K562 (cell line): ENCODE measurements around the gene BPIFB6. TPM values are rescaled to one million over a fixed set of nuclear protein-coding genes. Genes with fewer than 3 reads are reported as not detected.

Source experiments
- ATAC-seq: fragments of 200-7000 bp; cut with Tn5 transposase; 3 replicates; pipeline ENCODE4 v1.9.1; 2020; ENCODE audit warnings: moderate library complexity
- BruUV-seq: library from RNA; stranded (reverse); fragments of 400-500 nt; replicated peaks from 2 replicates; lab custom pipeline; 2021; lab: Mats Ljungman, UMichigan
- CTCF ChIA-PET: fragments of 300-600 bp; formaldehyde crosslinking; extraction: SDS; loops from one replicate; lab custom pipeline; 2021; ENCODE audit warnings: low intra/inter-chr PET ratio; lab: Yijun Ruan, JAX
- POLR2A ChIA-PET: fragments of 300-600, 350-650 bp; sonication (Branson Sonifier 250); formaldehyde crosslinking; extraction: SDS; loops from one replicate; lab custom pipeline; 2021; ENCODE audit warnings: antibody characterized with exemption, inconsistent platforms; lab: Yijun Ruan, JAX
- DNase-seq, 4 experiments: peaks; one replicate each; pipeline versions ENCODE4 v3.0.0 to v3.0.0-alpha.2; 2011 to 2018; ENCODE audit warnings: low spot score in 3 of 4, mixed read lengths in 3 of 4; ENCODE audit errors: extremely low read depth in 1 of 4
- FAIRE-seq: peaks from 2 replicates; lab custom pipeline; 2011; peaks lifted over from hg19 to GRCh38; lab: Jason Lieb, UNC
- H2AFZ ChIP-seq: 2 replicates; pipeline ENCODE4 v1.6.0; 2011; ENCODE audit warnings: low read depth, low read length, control low read depth, inconsistent platforms
- H3K27ac ChIP-seq: fragments of 200-600 bp; 3 replicates; pipeline ENCODE4 v1.8.0; 2011; ENCODE audit warnings: low read depth, mild to moderate bottlenecking, control low read depth, inconsistent platforms, low read length, moderate library complexity, mixed read lengths; ENCODE audit errors: extremely low read depth
- H3K27me3 ChIP-seq, 2 experiments: fragments of 300-600 bp in 1 of 2; 2 replicates in 1 of 2; 3 replicates in 1 of 2; pipeline versions ENCODE4 v1.6.0 to v1.8.0; 2011; ENCODE audit warnings: inconsistent platforms in 2 of 2, low read length in 2 of 2, mild to moderate bottlenecking in 1 of 2, mixed read lengths in 1 of 2, moderate library complexity in 1 of 2; ENCODE audit not compliant: control insufficient read depth in 2 of 2, insufficient read depth in 2 of 2
- H3K36me3 ChIP-seq: fragments of 300-600 bp; 3 replicates; pipeline ENCODE4 v1.8.0; 2011; ENCODE audit warnings: mild to moderate bottlenecking, low read length, inconsistent platforms; ENCODE audit not compliant: control insufficient read depth, insufficient read depth
- H3K4me1 ChIP-seq, 2 experiments: fragments of 200-600 bp in 1 of 2; replicated peaks in 1 of 2; 2 replicates in 1 of 2; 3 replicates in 1 of 2; pipeline versions ENCODE4 v1.5.1 to v1.8.0; 2011; ENCODE audit warnings: inconsistent platforms in 2 of 2, low read length in 2 of 2, mild to moderate bottlenecking in 1 of 2, mixed read lengths in 1 of 2, moderate library complexity in 1 of 2; ENCODE audit not compliant: control insufficient read depth in 2 of 2, insufficient read depth in 2 of 2
- H3K4me2 ChIP-seq: 2 replicates; pipeline ENCODE4 v1.6.1; 2011; ENCODE audit warnings: low read length, control low read depth, inconsistent platforms, mixed read lengths; ENCODE audit not compliant: insufficient read depth
- H3K4me3 ChIP-seq: fragments of 200-600 bp; sonication (generic), shearing (Covaris generic); 2 replicates; pipeline ENCODE4 v1.5.1; 2016; ENCODE audit warnings: control low read depth, inconsistent platforms
- H3K79me2 ChIP-seq: fragments of 200-600 bp; 3 replicates; pipeline ENCODE4 v1.8.0; 2011; ENCODE audit warnings: low read length, inconsistent platforms; ENCODE audit not compliant: control insufficient read depth, insufficient read depth
- H3K9ac ChIP-seq, 2 experiments: 2 replicates each; pipeline versions ENCODE4 v1.6.0 to v1.6.1; 2011; ENCODE audit warnings: low read depth in 2 of 2, low read length in 2 of 2, control low read depth in 1 of 2, inconsistent platforms in 1 of 2, mild to moderate bottlenecking in 1 of 2, mixed read lengths in 1 of 2; ENCODE audit not compliant: insufficient read depth in 1 of 2
- H3K9me1 ChIP-seq: one replicate; pipeline ENCODE4 v1.6.0; 2011; ENCODE audit warnings: inconsistent platforms, mild to moderate bottlenecking, low read length, moderate library complexity; ENCODE audit not compliant: control insufficient read depth, insufficient read depth
- H3K9me3 ChIP-seq: replicated peaks from 2 replicates; pipeline ENCODE4 v1.5.1; 2011; ENCODE audit warnings: low read depth, low read length, inconsistent platforms; ENCODE audit not compliant: control insufficient read depth, insufficient read depth
- H4K20me1 ChIP-seq: replicated peaks from 2 replicates; pipeline ENCODE4 v1.6.1; 2011; ENCODE audit warnings: low read length, inconsistent platforms, mixed read lengths; ENCODE audit not compliant: control insufficient read depth, insufficient read depth
- CREM ChIP-seq: IDR thresholded peaks from 2 replicates; pipeline ENCODE4 v1.6.1; 2014; ENCODE audit warnings: antibody characterized with exemption, low read depth
- HSF4 ChIP-seq: fragments of 250-450 bp; sonication (Bioruptor Pico); IDR thresholded peaks from 2 replicates; pipeline ENCODE4 v2.1.2; 2022; ENCODE audit warnings: mild to moderate bottlenecking, moderate library complexity, borderline replicate concordance
- ID3 ChIP-seq, 2 experiments: fragments of 250-450 bp in 1 of 2; fragments of 450-650 bp in 1 of 2; sonication (Bioruptor Pico) in 1 of 2; IDR thresholded peaks; 2 replicates each; pipeline versions ENCODE4 v1.6.1 to v1.8.0; 2016 to 2021; ENCODE audit warnings: mild to moderate bottlenecking in 2 of 2, moderate library complexity in 2 of 2, missing compliant biosample characterization in 1 of 2, missing genetic modification characterization in 1 of 2
- SRSF9 ChIP-seq: fragments of 200-400 bp; formaldehyde crosslinking; IDR thresholded peaks from 2 replicates; pipeline ENCODE4 v1.6.1; 2017; ENCODE audit warnings: low read depth, low read length, borderline replicate concordance
- WGBS: fragments of 100-300 bp; shearing (Covaris generic); methylation state at CpG from one replicate; pipeline ENCODE4 v1.1.6; 2016; ENCODE audit warnings: low coverage, mixed read lengths; ENCODE audit not compliant: insufficient coverage; ENCODE audit errors: missing lambda C conversion rate; 5-methylcytosine and 5-hydroxymethylcytosine counted together
- in situ Hi-C: fragments of 300-500 bp; cut with MboI; formaldehyde crosslinking; loops from 4 replicates; pipeline ENCODE4 v1.15.0; 2018; ENCODE audit warnings: inconsistent platforms, mixed read lengths
- intact Hi-C: fragments of 100-400 bp; cut with micrococcal nuclease; formaldehyde crosslinking; loops from 2 replicates; pipeline ENCODE4 v1.14.2; 2022
- polyA plus RNA-seq, 8 experiments: library from polyadenylated mRNA; depleted of rRNA in 4 of 8; stranded (reverse) in 5 of 8; unstranded in 3 of 8; fragments of >200 nt; fragmentation: Nextera tagmentation in 2 of 8; fragmentation: Illumina TruSeq in 1 of 8; extraction: Ambion mirVana in 2 of 8; extraction: Trizol in 1 of 8; gene quantifications; 2 replicates each; pipeline versions ENCODE4 v1.2.1 to v1.2.3, GENCODE V29; 2011 to 2014; ENCODE audit warnings: inconsistent platforms in 1 of 8, missing spikeins in 1 of 8
- total RNA-seq, 7 experiments: library from RNA; depleted of rRNA in 6 of 7; stranded (reverse); fragments of >200 nt in 6 of 7; fragmentation: Illumina TruSeq in 2 of 7; extraction: Trizol in 2 of 7; gene quantifications; 2 replicates each; pipeline versions ENCODE4 v1.2.1 to v1.2.3, GENCODE V29; 2011 to 2021; ENCODE audit warnings: low replicate concordance in 1 of 7

Gene BPIFB6
- total and polyA plus RNA-seq, 9 of the 15 experiments (the other 6 are each of a cell fraction or from before 2014, with no cell fraction given) = not detected

GRCh38 chr20:33002087-33002808 is 29.2 kb upstream of the BPIFB6 start:
- TF ChIP-seq SRSF9 (no peak), CREM (0 out of 2 replicates have a peak, but pooled peaks have one; percentile 21), HSF4 (CRISPR knock-in tag) (no peak), ID3 (CRISPR knock-in tag; IDR thresholded peaks at IDR 0.05) (no peak), ID3 (tag; IDR thresholded peaks at IDR 0.05) (no peak)
- DNase-seq = no peak
- BruUV-seq = no TSS peak
- ChIA-PET CTCF (no interaction called here), POLR2A (interaction anchor here (0.6 kb wide), 1 partner anchor 325 kb away, joined by 3 read pairs; no protein-coding TSS in a partner anchor)
- H2AFZ ChIP-seq = no peak overlapping the region
- H3K27ac ChIP-seq = no peak overlapping the region
- peak; percentile 61 for ATAC-seq
- WGBS = 0% methylated on average over 7 of the region's 7 CpGs
- intact Hi-C loops = no loop called here
- no peaks in the 10 kb centered on the region; a peak in 1 of 5 replicates for H3K4me1 ChIP-seq
- no peaks in the 10 kb centered on the region for H4K20me1 ChIP-seq
- peaks cover 4% of the 10 kb centered on the region for H3K9me3 ChIP-seq
- no peaks in the 10 kb centered on the region for H3K36me3 ChIP-seq
- H3K27me3 ChIP-seq = peaks cover 2 to 27% of the 10 kb centered on the region in 2 experiments; a peak in 2 of 5 replicates
- no peaks in the 10 kb centered on the region for H3K79me2 ChIP-seq
- in situ Hi-C loops = no loop called here
- no peak overlapping the region for H3K4me2 ChIP-seq
- no peak overlapping the region; a peak in 1 of 4 replicates for H3K9ac ChIP-seq
- no peak for FAIRE-seq
- H3K4me3 ChIP-seq = no peak overlapping the region
- no peaks in the 10 kb centered on the region for H3K9me1 ChIP-seq
